GM21367 (cell line): ENCODE results near the gene HOXA7.

Source experiments
- ATAC-seq: cut with Tn5 transposase; IDR thresholded peaks from one replicate; pipeline ENCODE4 v1.9.1; 2021; ENCODE audit not compliant: unreplicated experiment

HOXA7 gene

DNA sequence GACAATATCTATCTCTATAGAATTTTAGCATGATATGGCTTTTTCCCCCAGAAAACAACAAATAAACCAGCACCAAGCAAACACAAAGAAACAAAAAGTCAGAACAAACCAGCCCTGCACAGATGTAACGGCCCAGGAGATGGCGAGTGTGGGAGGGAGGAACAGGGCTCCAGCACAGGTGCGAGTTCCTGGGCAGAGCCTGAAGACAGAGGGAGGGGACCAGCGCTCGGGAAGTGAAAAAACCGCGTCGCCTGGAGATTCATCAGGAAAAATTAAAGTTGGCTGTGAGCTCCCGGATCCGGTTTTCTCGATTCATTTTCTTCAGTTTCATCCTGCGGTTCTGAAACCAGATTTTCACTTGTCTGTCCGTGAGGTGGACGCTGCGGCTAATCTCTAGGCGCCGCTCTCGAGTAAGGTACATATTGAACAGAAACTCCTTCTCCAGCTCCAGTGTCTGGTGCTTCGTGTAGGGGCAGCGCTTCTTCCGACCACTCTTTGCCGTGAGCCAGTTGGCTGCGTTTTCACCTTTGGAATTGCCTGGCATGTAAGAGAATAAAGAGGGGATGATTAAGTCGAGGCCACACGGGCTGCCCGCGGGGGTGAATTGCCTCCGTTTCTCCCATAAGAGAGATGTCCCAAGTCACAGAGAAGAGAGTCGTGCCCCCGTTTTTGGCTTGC lies 15.3 kb upstream of the HOXA7 start:
- ATAC-seq: no peak

DNA sequence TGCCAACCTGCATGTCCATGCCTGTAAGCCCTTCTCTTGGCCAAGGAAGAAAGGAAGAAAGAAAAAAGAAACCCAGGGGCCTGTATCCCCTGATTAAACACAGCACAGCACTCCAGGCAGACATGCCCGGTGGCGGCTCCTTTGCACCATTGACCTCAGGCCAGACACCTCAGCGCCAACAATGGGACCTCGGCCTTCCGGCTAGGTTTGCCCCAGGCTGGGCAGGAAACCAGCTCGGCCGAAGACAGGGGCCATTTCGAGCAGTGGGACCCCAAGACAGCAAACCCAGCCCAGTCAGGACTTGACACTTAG lies 14.8 kb upstream of the HOXA7 start:
- ATAC-seq: no peak

- no peak for ATAC-seq
These were observed 14.2 kb upstream of the HOXA7 start for GRCh38 chr7:27170426-27171324.

DNA sequence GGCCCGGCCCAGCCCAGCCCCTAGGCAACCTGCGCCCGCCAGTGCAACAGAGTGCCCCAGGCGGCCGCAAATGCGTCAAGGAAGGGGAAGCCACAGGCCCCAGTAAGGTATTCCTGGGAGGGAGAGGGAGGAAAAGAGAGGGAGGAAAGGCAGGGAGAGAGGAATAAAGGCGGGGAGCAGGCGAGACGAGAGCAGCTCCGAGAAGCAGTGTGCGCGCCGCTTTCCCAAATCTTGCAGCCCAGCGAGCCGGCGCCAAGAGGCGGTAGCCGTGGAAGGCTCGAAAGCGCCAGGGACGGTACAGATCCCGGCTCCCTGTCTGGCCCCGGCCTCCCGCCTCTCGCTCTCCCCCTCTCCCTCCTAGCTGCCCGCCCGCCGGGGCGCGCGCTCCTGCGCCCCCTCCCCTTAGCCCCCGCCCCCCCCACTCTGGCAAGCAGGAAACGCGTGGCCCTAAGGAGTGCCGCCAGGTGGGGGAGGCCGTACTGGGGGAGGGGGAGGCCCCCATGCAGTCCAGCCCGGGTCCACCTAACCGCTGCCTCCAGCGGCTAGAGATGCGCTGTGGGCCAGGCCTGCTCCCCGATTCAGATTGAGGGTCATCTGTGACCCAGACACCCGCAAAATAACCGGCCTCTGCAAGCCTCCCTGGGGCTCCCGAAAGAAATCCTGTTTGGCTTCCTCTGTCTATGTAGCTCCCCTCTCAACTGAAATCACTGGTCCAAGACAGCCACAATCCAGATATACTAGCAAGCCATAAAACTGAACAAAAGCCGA lies 13.4 kb upstream of the HOXA7 start:
- no peak for ATAC-seq

GRCh38 chr7:27168265-27168947 lies 11.9 kb upstream of the HOXA7 start:
- no peak for ATAC-seq

DNA sequence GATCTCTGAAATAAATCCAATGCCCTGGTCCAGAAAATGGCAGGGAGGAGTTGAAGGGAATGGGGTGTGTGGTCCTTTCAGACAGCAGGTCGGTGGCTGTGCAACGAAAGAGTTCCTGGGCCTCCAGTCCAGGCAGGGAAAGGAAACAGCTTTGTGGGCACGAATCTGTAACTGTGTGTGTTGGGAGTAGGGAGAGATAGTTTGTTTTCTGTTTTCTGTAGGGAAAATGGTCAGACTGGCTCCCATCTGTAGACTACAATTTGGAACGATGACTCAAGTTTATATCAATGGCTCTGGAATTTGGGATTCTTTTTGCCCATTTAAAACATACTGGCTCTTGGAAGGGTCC lies 11.4 kb upstream of the HOXA7 start:
- no peak for ATAC-seq

- ATAC-seq: no peak
These were observed 10.3 kb upstream of the HOXA7 start for GRCh38 chr7:27166531-27167505.

- no peak for ATAC-seq
These were observed 9.6 kb upstream of the HOXA7 start for GRCh38 chr7:27165996-27166530.

- no peak for ATAC-seq
These were observed 8.9 kb upstream of the HOXA7 start, which contains the start of gene HOXA9 for GRCh38 chr7:27165089-27165995. Gene HOXA9, minus strand, starts transcription at chr7:27165537. Its CDS starts 80 bp downstream, at chr7:27165457.

DNA sequence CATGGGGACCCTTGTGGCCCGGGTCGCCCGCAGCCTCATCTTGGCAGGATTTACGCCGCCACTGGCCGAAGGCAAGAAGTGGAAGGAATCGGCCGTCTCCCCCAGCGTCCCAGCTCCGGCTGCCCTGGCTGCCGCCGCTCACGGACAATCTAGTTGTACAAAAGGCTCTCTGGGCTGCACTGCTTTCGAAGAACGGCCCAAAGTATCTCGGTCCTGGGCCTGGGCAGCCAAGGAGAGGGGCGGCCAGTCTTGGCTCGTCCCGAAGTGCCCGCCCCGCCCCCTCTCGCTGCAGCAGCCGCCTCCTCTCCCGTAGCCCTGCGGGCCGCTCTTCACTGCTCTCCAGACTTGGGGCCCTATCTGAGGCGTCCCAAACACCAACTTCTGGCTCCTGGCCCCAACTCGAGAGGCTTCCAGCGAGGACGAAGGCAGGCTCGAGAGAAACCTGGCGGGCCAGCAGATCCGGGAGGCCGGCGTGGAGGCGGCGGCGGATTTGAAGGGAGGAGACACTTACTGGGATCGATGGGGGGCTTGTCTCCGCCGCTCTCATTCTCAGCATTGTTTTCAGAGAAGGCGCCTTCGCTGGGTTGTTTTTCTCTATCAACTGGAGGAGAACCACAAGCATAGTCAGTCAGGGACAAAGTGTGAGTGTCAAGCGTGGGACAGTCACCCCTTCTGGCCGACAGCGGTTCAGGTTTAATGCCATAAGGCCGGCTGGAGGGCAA lies 8.1 kb upstream of the HOXA7 start:
- no peak for ATAC-seq

- no peak for ATAC-seq
These were observed 7.5 kb upstream of the HOXA7 start for GRCh38 chr7:27164045-27164366.

GRCh38 chr7:27163288-27164044 lies 7.0 kb upstream of the HOXA7 start:
- no peak for ATAC-seq

DNA sequence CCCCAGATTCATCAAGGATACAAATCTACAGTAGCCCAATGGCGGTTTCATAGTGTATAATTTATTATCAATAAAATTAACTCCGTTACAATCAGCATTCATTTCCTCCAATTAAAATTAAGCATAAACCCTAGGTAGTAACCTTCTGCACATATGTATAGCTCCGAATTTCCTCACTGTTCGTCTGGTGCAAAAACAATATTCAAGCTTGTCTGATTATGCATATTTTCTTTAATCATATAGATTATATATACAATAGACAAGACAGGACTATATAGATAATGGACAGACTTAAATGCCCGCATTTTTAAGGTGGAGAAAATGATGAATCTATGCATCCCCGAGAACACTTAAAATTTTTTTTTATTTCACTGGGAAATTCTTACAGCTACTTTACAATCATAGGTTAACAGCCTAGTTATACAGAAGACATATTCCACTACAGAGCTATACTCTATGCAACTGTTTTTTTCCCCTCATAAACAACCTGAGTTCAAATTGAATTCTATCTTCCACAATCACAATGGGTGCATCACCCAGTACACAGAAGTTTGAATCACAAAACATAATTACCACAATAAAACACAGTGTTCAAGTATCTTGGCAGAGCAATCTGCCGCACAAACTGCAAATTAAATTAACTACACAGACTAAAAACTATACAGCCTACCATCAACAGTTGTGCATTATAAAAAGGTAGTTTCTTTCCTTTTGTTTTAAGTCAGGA lies 6.2 kb upstream of the HOXA7 start:
- no peak for ATAC-seq

GRCh38 chr7:27161721-27162560 lies 5.5 kb upstream of the HOXA7 start:
- no peak for ATAC-seq

- no peak for ATAC-seq
These were observed 4.8 kb upstream of the HOXA7 start for GRCh38 chr7:27161214-27161720.
